Left ventricle myocardium inferior (tissue), 1 donor: ENCODE results near the gene EYA2. TPM values are rescaled to one million over a fixed set of nuclear protein-coding genes. Genes with fewer than 3 reads are reported as not detected.

ENCODE experiments used
- DNase-seq: peaks from one replicate; pipeline ENCODE4 v3.0.0-alpha.2; 2020
- H3K27ac ChIP-seq: fragments of 200-600 bp; replicated peaks from 2 replicates; pipeline ENCODE4 v1.8.0; 2021
- H3K27me3 ChIP-seq: fragments of 200-600 bp; 2 replicates; pipeline ENCODE4 v1.8.0; 2021; ENCODE audit warnings: low read depth
- H3K36me3 ChIP-seq: fragments of 200-600 bp; 2 replicates; pipeline ENCODE4 v1.8.0; 2021
- H3K4me1 ChIP-seq: fragments of 200-600 bp; 2 replicates; pipeline ENCODE4 v1.8.0; 2021
- H3K4me3 ChIP-seq: fragments of 200-600 bp; 2 replicates; pipeline ENCODE4 v1.8.0; 2021; ENCODE audit warnings: mild to moderate bottlenecking, moderate library complexity
- H3K9me3 ChIP-seq: fragments of 200-600 bp; replicated peaks from 2 replicates; pipeline ENCODE4 v1.8.0; 2021
- intact Hi-C: fragments of 100-400 bp; cut with micrococcal nuclease; formaldehyde crosslinking; loops from one replicate; pipeline ENCODE4 v1.11.0; 2022
- total RNA-seq: library from RNA; stranded (reverse); fragmentation: NEBNext Ultra II Directional; extraction: Animal tissue kit (Norgen Biotek cat#: 25700); gene quantifications from one replicate; pipeline ENCODE4 v1.2.1, GENCODE V29; 2021
- TF ChIP-seq, protein P1 (sequence below): fragments of 200-600 bp; IDR thresholded peaks from 2 replicates; pipeline ENCODE4 v1.8.0; 2021; ENCODE audit warnings: antibody characterized with exemption, mild to moderate bottlenecking, borderline replicate concordance
- donor health status: DM: no; HTN: yes; CAD: no; lungs with severe emphysema.

EYA2 gene
- total RNA-seq, 1 donor from 2014 or later, result 0.63 TPM

DNA sequence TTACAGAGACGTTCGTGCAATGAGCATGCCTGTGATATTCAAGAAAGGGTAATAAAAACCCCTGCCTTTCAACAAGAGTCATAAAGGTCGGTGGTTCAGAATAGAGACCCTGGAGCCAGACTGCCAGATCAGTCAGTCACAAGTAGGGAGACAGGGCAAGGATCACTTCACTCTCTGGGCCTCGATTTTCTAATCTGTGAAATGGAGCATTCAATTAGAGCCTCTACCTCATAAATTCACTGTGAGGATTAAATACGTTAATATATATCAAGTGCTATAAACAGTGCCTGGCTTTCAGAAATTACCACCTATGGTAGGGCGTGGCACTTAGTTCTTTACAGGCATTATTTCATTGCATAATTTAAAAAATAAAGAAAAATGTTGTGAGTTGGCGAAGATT, 43.7 kb upstream of the EYA2 start:
- intact Hi-C loops, result no loop called here
- DNase-seq, result no peak
- H3K36me3 ChIP-seq, result no peaks in the 10 kb centered on the region
- no peak overlapping the region for H3K4me3 ChIP-seq
- H3K27me3 ChIP-seq, result peaks cover 63% of the 10 kb centered on the region
- no peak overlapping the region for H3K27ac ChIP-seq
- no peaks in the 10 kb centered on the region for H3K9me3 ChIP-seq
- TF ChIP-seq, protein P1, sequence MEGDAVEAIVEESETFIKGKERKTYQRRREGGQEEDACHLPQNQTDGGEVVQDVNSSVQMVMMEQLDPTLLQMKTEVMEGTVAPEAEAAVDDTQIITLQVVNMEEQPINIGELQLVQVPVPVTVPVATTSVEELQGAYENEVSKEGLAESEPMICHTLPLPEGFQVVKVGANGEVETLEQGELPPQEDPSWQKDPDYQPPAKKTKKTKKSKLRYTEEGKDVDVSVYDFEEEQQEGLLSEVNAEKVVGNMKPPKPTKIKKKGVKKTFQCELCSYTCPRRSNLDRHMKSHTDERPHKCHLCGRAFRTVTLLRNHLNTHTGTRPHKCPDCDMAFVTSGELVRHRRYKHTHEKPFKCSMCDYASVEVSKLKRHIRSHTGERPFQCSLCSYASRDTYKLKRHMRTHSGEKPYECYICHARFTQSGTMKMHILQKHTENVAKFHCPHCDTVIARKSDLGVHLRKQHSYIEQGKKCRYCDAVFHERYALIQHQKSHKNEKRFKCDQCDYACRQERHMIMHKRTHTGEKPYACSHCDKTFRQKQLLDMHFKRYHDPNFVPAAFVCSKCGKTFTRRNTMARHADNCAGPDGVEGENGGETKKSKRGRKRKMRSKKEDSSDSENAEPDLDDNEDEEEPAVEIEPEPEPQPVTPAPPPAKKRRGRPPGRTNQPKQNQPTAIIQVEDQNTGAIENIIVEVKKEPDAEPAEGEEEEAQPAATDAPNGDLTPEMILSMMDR, result no peak
- no peaks in the 10 kb centered on the region for H3K4me1 ChIP-seq

DNA sequence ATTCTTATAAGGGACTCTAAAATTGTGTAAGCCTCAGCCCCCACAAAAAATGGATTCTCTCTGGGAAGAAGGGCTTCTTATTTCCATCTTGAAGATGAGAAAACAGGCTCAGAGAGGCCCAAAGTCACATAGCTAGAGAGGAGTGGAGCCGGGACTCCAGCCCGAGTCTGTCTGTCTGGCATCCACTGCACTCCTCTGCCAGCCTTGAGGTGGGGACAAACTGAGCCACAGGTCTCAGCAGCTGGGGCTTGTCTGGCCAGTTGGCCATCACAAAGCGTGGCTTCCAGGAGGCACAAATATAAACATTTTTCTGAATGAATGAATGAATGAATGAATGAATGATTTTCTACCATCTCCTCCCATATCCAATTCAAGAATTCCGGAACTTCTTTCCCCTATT, 42.9 kb upstream of the EYA2 start:
- Histone ChIP-seq H3K27me3 (peaks cover 65% of the 10 kb centered on the region), H3K4me1 (no peaks in the 10 kb centered on the region), H3K27ac (no peak overlapping the region), H3K36me3 (no peaks in the 10 kb centered on the region), H3K4me3 (no peak overlapping the region), H3K9me3 (no peaks in the 10 kb centered on the region)
- TF ChIP-seq, protein P1, result no peak
- DNase-seq, result no peak
- intact Hi-C loops, result no loop called here

DNA sequence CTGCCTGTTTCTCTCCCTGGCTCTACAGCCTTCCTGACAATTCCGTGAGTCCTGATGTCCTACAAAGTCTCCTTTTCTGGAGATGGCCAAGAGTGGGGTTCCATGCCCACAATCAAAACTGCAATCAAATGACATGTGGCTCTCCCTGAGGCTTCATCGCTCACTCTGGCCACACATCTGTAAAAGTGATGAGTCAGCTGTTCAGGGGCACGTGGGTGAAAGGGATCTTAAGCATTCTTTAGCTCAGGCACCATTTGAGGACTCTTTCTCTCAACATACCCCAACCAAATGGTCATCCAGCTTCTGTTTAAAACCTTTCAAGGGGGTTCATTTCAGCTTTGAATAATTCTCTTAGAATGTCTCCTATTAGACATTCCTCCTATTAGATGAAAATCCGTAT, 42.3 kb upstream of the EYA2 start:
- TF ChIP-seq, protein P1, result no peak
- no peak overlapping the region for H3K27ac ChIP-seq
- peaks cover 65% of the 10 kb centered on the region for H3K27me3 ChIP-seq
- H3K4me1 ChIP-seq, result no peaks in the 10 kb centered on the region
- no peak overlapping the region for H3K4me3 ChIP-seq
- intact Hi-C loops, result no loop called here
- no peaks in the 10 kb centered on the region for H3K36me3 ChIP-seq
- no peak for DNase-seq
- no peaks in the 10 kb centered on the region for H3K9me3 ChIP-seq

DNA sequence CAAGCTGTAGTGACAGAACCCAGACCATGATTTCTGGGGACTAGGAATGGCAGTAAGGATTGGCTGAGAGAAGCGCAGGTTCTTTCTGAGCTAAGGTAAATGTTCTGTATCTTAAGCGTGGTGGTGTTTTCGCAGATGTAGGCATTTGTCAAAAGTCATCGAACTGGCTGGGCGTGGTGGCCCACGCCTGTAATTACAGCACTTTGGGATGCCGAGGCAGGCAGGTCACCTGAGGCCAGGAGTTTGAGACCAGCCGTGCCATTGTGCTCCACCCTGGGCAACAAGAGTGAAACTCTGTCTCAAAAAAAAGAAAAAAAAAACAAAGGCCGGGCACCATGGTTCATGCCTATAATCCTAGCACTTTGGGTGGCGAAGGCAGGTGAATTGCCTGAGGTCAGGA, 40.7 kb upstream of the EYA2 start:
- Histone ChIP-seq H3K36me3 (no peaks in the 10 kb centered on the region), H3K9me3 (no peaks in the 10 kb centered on the region), H3K27ac (no peak overlapping the region), H3K4me3 (no peak overlapping the region), H3K4me1 (no peaks in the 10 kb centered on the region), H3K27me3 (peaks cover 50% of the 10 kb centered on the region)
- no peak for DNase-seq
- intact Hi-C loops, result no loop called here
- TF ChIP-seq, protein P1, result no peak

DNA sequence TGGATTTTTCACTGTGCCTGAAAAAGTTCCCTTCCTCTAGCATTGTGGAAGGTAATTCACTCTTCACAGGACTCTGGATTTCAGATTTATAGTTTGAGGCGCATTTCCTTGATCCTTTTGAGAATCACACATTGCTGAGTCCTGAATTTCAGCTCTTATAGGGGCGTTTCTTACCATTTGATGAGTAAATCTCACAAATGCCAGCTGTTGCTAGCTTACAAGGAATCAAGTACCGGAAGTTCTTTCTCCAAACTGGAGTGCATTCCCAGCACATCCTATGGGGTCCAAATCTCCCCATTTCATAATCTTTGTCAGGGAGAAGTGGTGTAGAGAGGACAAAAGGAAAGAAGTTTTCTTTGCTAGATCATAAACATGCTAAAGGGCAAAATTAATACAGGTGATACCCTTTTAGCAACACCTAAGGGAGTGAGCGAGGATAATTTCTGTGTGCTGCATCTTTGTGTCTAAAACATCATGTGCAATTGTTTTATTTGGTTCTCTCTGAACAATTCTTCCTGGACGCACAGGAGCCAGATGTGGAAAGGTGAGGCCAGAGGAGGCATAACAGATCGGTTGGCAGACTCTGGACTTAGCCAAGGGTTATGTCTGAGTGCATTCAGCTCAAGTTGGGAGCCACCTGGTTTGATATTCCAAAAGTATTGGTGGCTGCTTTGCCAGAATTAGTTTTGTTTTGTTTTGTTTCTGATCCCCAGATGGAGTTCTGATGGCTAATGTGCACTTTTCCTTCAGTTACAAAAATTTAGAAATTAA, 37.4 kb upstream of the EYA2 start:
- peaks cover 20% of the 10 kb centered on the region for H3K27me3 ChIP-seq
- H3K4me1 ChIP-seq, result no peaks in the 10 kb centered on the region
- no peak overlapping the region for H3K27ac ChIP-seq
- no peaks in the 10 kb centered on the region for H3K36me3 ChIP-seq
- intact Hi-C loops, result no loop called here
- peaks cover 30% of the 10 kb centered on the region for H3K9me3 ChIP-seq
- DNase-seq, result no peak
- TF ChIP-seq, protein P1, result no peak
- H3K4me3 ChIP-seq, result no peak overlapping the region
